IPS-NIHi7 (cell line): ENCODE data around the gene BCL2L1.

Experiments
- DNase-seq: peaks from one replicate; pipeline ENCODE4 v3.0.0; 2012; ENCODE audit warnings: mixed read lengths; ENCODE audit errors: extremely low spot score

BCL2L1 gene

GRCh38 chr20:31723319-31724078 lies 831 bp upstream of the BCL2L1 start:
- DNase-seq: peak; percentile 98

- no peak for DNase-seq
Observed at GRCh38 chr20:31723069-31723318, 326 bp upstream of the BCL2L1 start.

GRCh38 chr20:31721408-31722256 lies 1.0 kb downstream of the BCL2L1 start:
- DNase-seq: no peak

GRCh38 chr20:31720486-31721407 lies 1.9 kb downstream of the BCL2L1 start:
- no peak for DNase-seq

GRCh38 chr20:31719644-31720485 lies 2.8 kb downstream of the BCL2L1 start:
- DNase-seq: peak; percentile 46

GRCh38 chr20:31718952-31719643 lies 3.6 kb downstream of the BCL2L1 start:
- no peak for DNase-seq

GRCh38 chr20:31717478-31718201 lies 5.0 kb downstream of the BCL2L1 start:
- no peak for DNase-seq

- no peak for DNase-seq
Observed at GRCh38 chr20:31716818-31717477, 5.7 kb downstream of the BCL2L1 start.

- DNase-seq: no peak
Observed at GRCh38 chr20:31716351-31716750, 6.3 kb downstream of the BCL2L1 start.

- no peak for DNase-seq
Observed at GRCh38 chr20:31715766-31716165, 6.9 kb downstream of the BCL2L1 start.

- DNase-seq: no peak
Observed at GRCh38 chr20:31713312-31714273, 9.1 kb downstream of the BCL2L1 start.

- DNase-seq: peak; percentile 78
Observed at GRCh38 chr20:31712564-31713311, 9.9 kb downstream of the BCL2L1 start.

GRCh38 chr20:31712112-31712553 lies 10.5 kb downstream of the BCL2L1 start:
- DNase-seq: no peak

- DNase-seq: no peak
Observed at GRCh38 chr20:31711179-31712111, 11.2 kb downstream of the BCL2L1 start.

GRCh38 chr20:31710423-31711108 lies 12.1 kb downstream of the BCL2L1 start:
- no peak for DNase-seq

- no peak for DNase-seq
Observed at GRCh38 chr20:31709939-31710338, 12.7 kb downstream of the BCL2L1 start.
